A673 (cell line): Measurements from ENCODE around the gene FNBP1. TPM values are rescaled to one million over a fixed set of nuclear protein-coding genes. Genes with fewer than 3 reads are reported as not detected.

Source experiments
- BruUV-seq: library from RNA; stranded (reverse); fragments of 400-500 nt; replicated peaks from 2 replicates; lab custom pipeline; 2021; lab: Mats Ljungman, UMichigan
- CTCF ChIA-PET: fragments of 300-600 bp; sonication (Branson Sonifier 250); formaldehyde crosslinking; loops from one replicate; lab custom pipeline; 2022; ENCODE audit warnings: antibody characterized with exemption; lab: Charles Lee
- POLR2A ChIA-PET: fragments of 300-600 bp; sonication (Branson Sonifier 250); formaldehyde crosslinking; loops from one replicate; lab custom pipeline; 2022; ENCODE audit warnings: antibody characterized with exemption; ENCODE audit not compliant: low non-redundant PET; lab: Charles Lee
- DNase-seq: peaks from one replicate; pipeline ENCODE4 v3.0.0-alpha.2; 2015; ENCODE audit warnings: low spot score
- H3K27ac ChIP-seq: fragments of 200-600 bp; sonication (generic); 2 replicates; pipeline ENCODE4 v1.5.1; 2016; ENCODE audit warnings: mixed run types, low read depth, mild to moderate bottlenecking, mixed read lengths, antibody characterized with exemption, low read length; ENCODE audit not compliant: poor library complexity, severe bottlenecking
- H3K27me3 ChIP-seq: fragments of 200-600 bp; sonication (generic); replicated peaks from 2 replicates; pipeline ENCODE4 v1.6.1; 2017; ENCODE audit warnings: mixed run types, low read depth, mild to moderate bottlenecking, mixed read lengths, antibody characterized with exemption, low read length; ENCODE audit not compliant: insufficient read depth, poor library complexity
- H3K36me3 ChIP-seq: fragments of 200-600 bp; sonication (generic); 2 replicates; pipeline ENCODE4 v1.6.1; 2016; ENCODE audit warnings: mixed run types, mild to moderate bottlenecking, mixed read lengths, antibody characterized with exemption, low read length; ENCODE audit not compliant: insufficient read depth, poor library complexity, severe bottlenecking
- H3K4me1 ChIP-seq: fragments of 200-600 bp; sonication (generic); 2 replicates; pipeline ENCODE4 v1.6.1; 2017; ENCODE audit warnings: mixed run types, mild to moderate bottlenecking, mixed read lengths, antibody characterized with exemption, low read length; ENCODE audit not compliant: insufficient read depth, poor library complexity, severe bottlenecking
- H3K4me3 ChIP-seq: fragments of 200-600 bp; sonication (generic); 2 replicates; pipeline ENCODE4 v1.5.1; 2016; ENCODE audit warnings: low read depth, mixed run types, mild to moderate bottlenecking, mixed read lengths, low read length; ENCODE audit not compliant: poor library complexity, severe bottlenecking
- H3K9me3 ChIP-seq: fragments of 200-600 bp; sonication (generic); 2 replicates; pipeline ENCODE4 v1.6.1; 2016; ENCODE audit warnings: mixed run types, low read depth, mild to moderate bottlenecking, mixed read lengths, antibody characterized with exemption, low read length; ENCODE audit not compliant: poor library complexity, severe bottlenecking
- CTCF ChIP-seq: fragments of 300-800, 200-600 bp; sonication (generic); conservative IDR thresholded peaks from 2 replicates; pipeline ENCODE4 v1.5.1; 2017; ENCODE audit warnings: low read depth, mild to moderate bottlenecking, antibody characterized with exemption, low read length, moderate library complexity, mixed read lengths
- EZH2 ChIP-seq: fragments of 200-600 bp; sonication (generic); IDR thresholded peaks from 2 replicates; pipeline ENCODE4 v1.6.1; 2017; ENCODE audit warnings: borderline replicate concordance, low read depth, mild to moderate bottlenecking, mixed read lengths, antibody characterized with exemption, low read length; ENCODE audit not compliant: poor library complexity, severe bottlenecking
- intact Hi-C: fragments of 100-400 bp; cut with micrococcal nuclease; formaldehyde crosslinking; loops from one replicate; pipeline ENCODE4 v1.10.0; 2022; ENCODE audit not compliant: unreplicated experiment
- total RNA-seq: library from RNA; stranded (reverse); gene quantifications from 2 replicates; pipeline ENCODE4 v1.2.3, GENCODE V29; 2021

Gene FNBP1
- total RNA-seq, 1 experiment from 2014 or later = 200 TPM

GRCh38 chr9:130054325-130054786, 11.4 kb upstream of the FNBP1 start:
- TF ChIP-seq EZH2 (no peak), CTCF (no peak)
- Histone ChIP-seq H3K36me3 (peaks cover 6% of the 10 kb centered on the region), H3K9me3 (no peaks in the 10 kb centered on the region), H3K27me3 (no peaks in the 10 kb centered on the region), H3K4me1 (peaks cover 17% of the 10 kb centered on the region), H3K27ac (peak overlapping the region; percentile 93), H3K4me3 (peak overlapping the region; percentile 68)
- BruUV-seq = TSS peak; percentile 57
- ChIA-PET POLR2A (no interaction called here), CTCF (no interaction called here)
- intact Hi-C loops = loop anchor here (5.0 kb wide), 1 partner anchor 43 kb away; no protein-coding TSS in a partner anchor
- DNase-seq = no peak

GRCh38 chr9:130053504-130054324, 10.7 kb upstream of the FNBP1 start, which contains the start of gene GPR107:
Gene GPR107, plus strand, starts transcription at chr9:130053906. Its CDS starts 27 bp downstream, at chr9:130053933.
- Histone ChIP-seq H3K4me1 (peaks cover 17% of the 10 kb centered on the region), H3K4me3 (peak within 1 kb of the TSS; percentile 68), H3K27me3 (no peaks in the 10 kb centered on the region), H3K36me3 (peaks cover 6% of the 10 kb centered on the region), H3K9me3 (no peaks in the 10 kb centered on the region), H3K27ac (peak within 1 kb of the TSS; percentile 93)
- BruUV-seq = no TSS peak
- DNase-seq = peak; percentile 82
- ChIA-PET CTCF (interaction anchor here (0.6 kb wide), 1 partner anchor 119 kb away, joined by 4 read pairs; no protein-coding TSS in a partner anchor), POLR2A (interaction anchor here (0.7 kb wide), 1 partner anchor 18 kb away, joined by 3 read pairs; no protein-coding TSS in a partner anchor)
- no peak for TF ChIP-seq CTCF
- no peak for TF ChIP-seq EZH2
- intact Hi-C loops = loop anchor here (5.0 kb wide), 1 partner anchor 44 kb away; no protein-coding TSS in a partner anchor

GRCh38 chr9:130053109-130053503, 10.1 kb upstream of the FNBP1 start:
- TF ChIP-seq EZH2 (no peak), CTCF (no peak)
- Histone ChIP-seq H3K36me3 (peaks cover 3% of the 10 kb centered on the region), H3K9me3 (no peaks in the 10 kb centered on the region), H3K4me1 (peaks cover 17% of the 10 kb centered on the region), H3K27me3 (no peaks in the 10 kb centered on the region), H3K27ac (peak overlapping the region; percentile 93), H3K4me3 (peak overlapping the region; percentile 68)
- ChIA-PET CTCF (interaction anchor here (0.6 kb wide), 1 partner anchor 118 kb away, joined by 4 read pairs; no protein-coding TSS in a partner anchor), POLR2A (interaction anchor here (0.7 kb wide), 1 partner anchor 17 kb away, joined by 3 read pairs; no protein-coding TSS in a partner anchor)
- intact Hi-C loops = loop anchor here (5.0 kb wide), 1 partner anchor 44 kb away; no protein-coding TSS in a partner anchor
- BruUV-seq = TSS peak; percentile 87
- DNase-seq = no peak
